NCI-H1105 treated with DMSO at 0.1 percent for 48 hours (cell line): ENCODE results near the gene GNPDA2.
A peak's percentile ranks its signal among the peaks of the same experiment; 100 is the strongest.

Experiments
- DNase-seq: peaks from one replicate; lab custom pipeline; 2025; lab: John Stamatoyannopoulos, UW

The GNPDA2 gene

GRCh38 chr4:44679060-44679459, 47.3 kb downstream of the GNPDA2 start:
- DNase-seq, result no peak

- DNase-seq, result peak; percentile 65
Observed at GRCh38 chr4:44678094-44679041, 48.0 kb downstream of the GNPDA2 start, which contains the start of gene GUF1. GUF1 (plus strand) TSS chr4:44678420; CDS start chr4:44678623, 203 bp downstream.

- DNase-seq, result no peak
Observed at GRCh38 chr4:44675366-44675765, 51.0 kb downstream of the GNPDA2 start.

GRCh38 chr4:44674471-44674870, 51.9 kb downstream of the GNPDA2 start:
- DNase-seq, result no peak

DNA sequence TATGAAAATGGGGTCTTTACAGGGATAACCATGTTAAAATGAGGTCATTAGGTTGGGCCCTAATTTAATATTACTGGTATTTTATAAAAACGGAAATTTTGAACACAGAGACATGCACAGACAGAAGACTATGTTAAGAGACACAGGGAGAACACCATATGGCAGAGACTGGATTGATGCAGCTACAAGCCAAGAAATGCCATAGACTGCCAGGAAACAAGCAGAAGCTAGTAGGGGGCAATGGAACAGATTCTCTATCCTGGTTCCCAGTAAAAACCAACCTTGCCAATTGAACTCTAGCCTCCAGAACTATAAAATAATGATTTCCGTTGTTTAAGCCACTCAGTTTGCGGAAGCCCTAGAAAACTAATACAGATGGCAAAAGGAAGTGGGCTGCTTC, 54.7 kb downstream of the GNPDA2 start:
- no peak for DNase-seq

- no peak for DNase-seq
Observed at GRCh38 chr4:44670506-44671199, 55.7 kb downstream of the GNPDA2 start.

DNA sequence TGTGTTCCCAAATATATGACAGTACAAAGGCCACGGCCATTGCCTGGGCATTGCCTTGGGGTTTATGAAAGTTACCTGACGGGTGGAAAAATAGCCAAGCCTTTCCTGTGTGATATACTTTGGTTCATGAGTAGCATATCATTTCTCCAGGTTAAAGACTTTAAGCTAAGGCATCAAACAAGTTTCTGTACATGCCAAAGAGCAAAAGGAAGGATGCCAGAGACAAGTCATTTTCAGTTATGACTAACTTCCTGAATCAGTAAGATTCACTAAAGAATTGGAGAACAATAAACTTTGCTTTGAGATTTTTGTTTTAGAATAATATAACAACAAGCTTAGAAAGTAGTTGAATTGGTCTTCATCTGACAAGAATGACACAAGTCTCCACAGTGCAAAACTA, 57.8 kb downstream of the GNPDA2 start:
- no peak for DNase-seq

- no peak for DNase-seq
Observed at GRCh38 chr4:44663539-44664263, 62.7 kb downstream of the GNPDA2 start.

- no peak for DNase-seq
Observed at GRCh38 chr4:44662623-44663005, 63.7 kb downstream of the GNPDA2 start.

DNA sequence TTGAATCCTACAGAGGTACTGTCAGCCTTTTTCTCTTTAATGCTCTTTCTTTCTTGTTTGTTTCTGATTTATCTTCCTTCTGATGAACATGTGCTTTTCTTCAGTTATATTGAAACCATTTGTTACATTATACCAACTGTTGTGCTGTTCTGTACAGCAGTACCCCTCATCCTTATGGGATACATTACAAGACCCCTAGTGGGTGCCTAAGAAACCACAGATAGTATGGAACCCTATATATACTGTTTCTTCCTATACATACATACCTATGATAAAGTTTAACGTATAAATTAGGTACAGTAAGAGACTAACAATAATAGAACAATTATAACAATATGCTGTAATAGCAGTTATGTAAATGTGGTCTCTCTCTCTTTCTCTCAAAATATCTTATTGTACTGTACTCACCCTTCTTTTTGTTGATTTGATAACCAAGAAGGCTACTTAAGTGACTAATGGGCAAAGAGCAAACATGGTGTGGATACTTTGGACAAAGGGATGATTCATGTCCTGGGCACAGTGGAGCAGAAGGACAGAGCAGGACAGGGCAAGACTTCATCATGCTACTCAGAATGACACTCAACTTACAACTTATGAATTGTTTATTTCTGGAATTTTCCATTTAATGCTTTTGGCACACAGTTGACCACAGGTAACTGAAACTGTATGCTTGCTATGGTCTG, 64.3 kb downstream of the GNPDA2 start:
- DNase-seq, result no peak

GRCh38 chr4:44660396-44660795, 66.0 kb downstream of the GNPDA2 start:
- DNase-seq, result no peak

DNA sequence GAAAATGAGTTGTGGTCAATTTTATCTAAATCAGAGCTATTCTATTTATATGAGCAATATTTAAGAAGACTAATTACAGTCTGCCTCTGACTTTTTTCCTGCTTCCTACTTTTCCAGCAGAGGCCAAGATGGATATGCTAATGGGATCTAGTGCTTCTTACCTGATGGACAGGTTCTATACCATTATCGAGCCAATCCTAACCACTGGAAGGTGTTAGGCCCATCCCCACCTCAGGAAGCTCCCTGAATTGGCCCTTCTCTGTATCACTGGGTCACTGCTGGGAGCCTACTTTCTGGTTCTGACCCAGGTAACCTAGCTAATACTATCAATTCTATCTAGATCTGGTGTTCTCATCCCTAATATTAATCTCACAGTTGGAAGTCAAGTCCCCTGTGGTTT, 74.4 kb downstream of the GNPDA2 start:
- no peak for DNase-seq
